ENCODE data around the gene HIVEP3.

HIVEP3 gene

DNA sequence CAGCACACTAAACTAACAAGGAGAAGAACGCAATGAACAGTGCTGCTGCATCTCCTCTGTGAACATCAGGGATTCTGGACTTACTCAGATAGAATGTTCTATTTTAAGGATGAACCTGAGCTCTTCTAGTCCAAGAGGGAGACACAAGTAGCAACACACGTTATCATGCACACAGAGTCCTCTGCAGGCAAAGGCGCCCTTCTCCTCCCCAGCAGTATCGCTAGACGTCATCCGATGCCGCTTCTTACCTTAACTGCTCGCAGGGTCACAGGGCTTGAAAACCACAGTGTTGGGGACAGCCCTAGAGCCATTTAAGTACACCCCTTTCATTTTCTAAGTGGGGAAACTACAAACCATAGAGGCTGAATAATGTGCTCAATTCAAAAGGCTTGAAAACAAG lies 74.5 kb downstream of the HIVEP3 start:
- H3K4me3 ChIP-seq (ENCODE audit: low read length), result no peak overlapping the region
- TF ChIP-seq, protein P1, sequence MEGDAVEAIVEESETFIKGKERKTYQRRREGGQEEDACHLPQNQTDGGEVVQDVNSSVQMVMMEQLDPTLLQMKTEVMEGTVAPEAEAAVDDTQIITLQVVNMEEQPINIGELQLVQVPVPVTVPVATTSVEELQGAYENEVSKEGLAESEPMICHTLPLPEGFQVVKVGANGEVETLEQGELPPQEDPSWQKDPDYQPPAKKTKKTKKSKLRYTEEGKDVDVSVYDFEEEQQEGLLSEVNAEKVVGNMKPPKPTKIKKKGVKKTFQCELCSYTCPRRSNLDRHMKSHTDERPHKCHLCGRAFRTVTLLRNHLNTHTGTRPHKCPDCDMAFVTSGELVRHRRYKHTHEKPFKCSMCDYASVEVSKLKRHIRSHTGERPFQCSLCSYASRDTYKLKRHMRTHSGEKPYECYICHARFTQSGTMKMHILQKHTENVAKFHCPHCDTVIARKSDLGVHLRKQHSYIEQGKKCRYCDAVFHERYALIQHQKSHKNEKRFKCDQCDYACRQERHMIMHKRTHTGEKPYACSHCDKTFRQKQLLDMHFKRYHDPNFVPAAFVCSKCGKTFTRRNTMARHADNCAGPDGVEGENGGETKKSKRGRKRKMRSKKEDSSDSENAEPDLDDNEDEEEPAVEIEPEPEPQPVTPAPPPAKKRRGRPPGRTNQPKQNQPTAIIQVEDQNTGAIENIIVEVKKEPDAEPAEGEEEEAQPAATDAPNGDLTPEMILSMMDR (conservative IDR thresholded peaks at IDR 0.05; ENCODE audit: low read length), result no peak
- no peak for DNase-seq (ENCODE audit: low read depth)

DNA sequence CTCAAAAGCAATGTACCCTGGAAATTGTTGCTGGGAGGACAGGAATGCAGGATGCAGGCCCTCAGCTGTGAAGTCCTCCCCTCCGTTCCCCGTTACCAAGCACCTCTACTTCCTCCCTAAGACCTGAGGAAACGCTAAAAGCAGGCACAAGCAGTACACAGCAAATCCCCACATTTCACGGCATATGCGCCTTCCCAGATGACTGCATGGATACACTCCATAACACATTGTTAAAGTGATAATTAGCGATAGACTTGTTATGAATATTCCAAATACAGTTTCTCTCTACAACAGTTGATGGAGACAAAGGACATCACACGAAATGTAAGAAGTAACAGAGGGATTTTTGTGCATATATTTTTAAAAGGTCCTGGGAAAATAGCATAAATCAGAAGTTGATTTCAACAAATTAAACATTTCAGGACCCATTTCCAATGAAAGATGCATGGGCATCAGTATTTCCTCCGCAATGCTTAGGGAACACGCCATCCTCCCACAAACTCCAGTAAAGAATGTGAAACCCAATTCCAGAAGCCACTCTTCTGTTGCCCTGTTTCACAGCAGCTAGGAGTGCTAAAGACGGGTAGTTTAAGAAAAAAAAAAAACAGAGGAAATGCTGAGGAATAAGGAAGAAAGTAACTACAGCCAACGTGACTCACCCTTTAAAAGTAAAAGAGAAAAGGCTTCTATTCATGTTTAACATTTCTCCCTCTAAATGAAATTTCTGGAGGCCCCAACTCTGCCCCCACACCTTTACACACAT lies 75.5 kb downstream of the HIVEP3 start:
- no peak overlapping the region for H3K4me3 ChIP-seq (ENCODE audit: low read length)
- DNase-seq (ENCODE audit: low read depth), result peak; percentile 70
- TF ChIP-seq, protein P1 (conservative IDR thresholded peaks at IDR 0.05; ENCODE audit: low read length), result no peak; the same call in 1 of the 2 replicates

DNA sequence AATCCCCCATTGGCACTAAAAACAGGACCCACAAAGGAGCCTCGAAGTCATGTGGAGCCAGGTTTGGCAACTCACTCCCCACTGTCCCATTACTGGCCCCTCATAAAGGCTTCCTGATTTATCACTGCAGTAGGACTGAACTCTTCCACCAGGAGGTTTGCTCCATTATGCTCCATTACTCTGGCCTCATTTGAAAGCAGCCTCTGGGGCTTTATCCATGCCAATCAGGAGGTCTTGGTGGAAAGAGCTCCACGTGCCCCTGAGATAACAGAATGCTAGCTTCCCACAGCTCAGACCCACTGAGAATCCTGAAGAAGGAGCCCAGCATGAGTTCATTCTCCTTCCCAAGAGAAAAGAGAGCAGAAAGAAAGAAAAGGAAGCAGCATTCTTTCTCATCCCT lies 76.4 kb downstream of the HIVEP3 start:
- TF ChIP-seq, protein P1 (conservative IDR thresholded peaks at IDR 0.05; ENCODE audit: low read length), result no peak
- H3K4me3 ChIP-seq (ENCODE audit: low read length), result no peak overlapping the region
- DNase-seq (ENCODE audit: low read depth), result no peak

GRCh38 chr1:41840592-41841246 lies 78.0 kb downstream of the HIVEP3 start:
- no peak for DNase-seq (ENCODE audit: low read depth)
- TF ChIP-seq, protein P1 (conservative IDR thresholded peaks at IDR 0.05; ENCODE audit: low read length), result no peak
- no peak overlapping the region for H3K4me3 ChIP-seq (ENCODE audit: low read length)

DNA sequence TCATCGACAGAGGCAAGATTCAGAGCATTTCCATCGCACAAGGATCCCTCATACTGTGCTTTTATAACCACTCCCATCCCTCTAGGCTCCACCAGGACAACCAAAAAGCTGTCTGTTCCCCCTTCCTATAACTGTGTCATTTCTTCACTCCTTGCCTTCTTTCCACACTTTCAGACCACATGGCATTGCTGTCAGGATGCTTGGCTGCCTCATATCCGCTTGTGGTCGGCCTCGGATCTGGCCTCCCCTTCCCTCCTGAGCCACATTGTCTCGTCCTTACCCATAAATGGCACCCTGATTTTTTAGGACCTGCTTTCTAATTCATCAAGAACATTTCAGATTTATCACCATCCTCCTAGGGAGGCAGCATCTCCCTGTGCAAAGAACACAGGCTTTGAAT lies 80.5 kb downstream of the HIVEP3 start:
- no peak for DNase-seq (ENCODE audit: low read depth)
- TF ChIP-seq, protein P1 (conservative IDR thresholded peaks at IDR 0.05; ENCODE audit: low read length), result no peak
- no peak overlapping the region for H3K4me3 ChIP-seq (ENCODE audit: low read length)

DNA sequence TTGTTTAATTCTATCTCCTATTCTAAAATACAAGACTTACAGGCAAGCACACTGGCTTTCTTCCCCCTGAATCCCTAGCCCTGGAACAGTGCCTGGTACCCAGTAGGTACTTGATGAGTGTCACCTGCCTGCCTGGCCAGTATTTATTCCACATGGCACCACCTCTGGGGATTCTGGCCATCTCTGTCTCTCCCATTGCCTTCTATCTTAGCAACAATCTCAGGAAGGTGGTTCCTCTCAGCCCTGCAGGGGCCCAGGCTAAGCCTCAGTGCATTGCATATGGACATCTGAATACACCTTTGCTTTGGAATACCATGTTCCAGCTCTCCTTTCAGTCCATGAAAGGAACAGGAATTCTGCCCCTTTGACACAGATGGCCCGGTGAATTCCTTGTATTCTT lies 81.0 kb downstream of the HIVEP3 start:
- DNase-seq (ENCODE audit: low read depth), result no peak
- no peak overlapping the region for H3K4me3 ChIP-seq (ENCODE audit: low read length)
- TF ChIP-seq, protein P1 (conservative IDR thresholded peaks at IDR 0.05; ENCODE audit: low read length), result no peak

DNA sequence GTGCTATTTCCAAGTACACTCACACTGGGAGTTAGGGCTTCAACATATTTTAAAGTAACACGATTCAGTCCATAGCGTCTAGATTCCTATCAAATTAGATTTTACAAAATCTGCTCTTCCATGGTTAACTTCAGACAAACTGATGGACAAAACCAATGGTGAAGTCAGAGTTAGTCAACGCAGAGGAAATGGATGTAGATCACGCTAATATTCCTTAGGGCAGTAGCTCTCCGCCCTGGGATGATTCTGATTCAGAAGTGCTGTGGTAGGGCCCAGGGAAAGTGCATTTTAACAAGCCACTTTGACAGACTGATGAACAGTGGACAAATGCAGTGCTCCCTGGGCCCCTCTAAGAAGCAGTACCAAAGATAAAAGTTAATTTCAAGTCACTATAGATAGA lies 83.2 kb downstream of the HIVEP3 start:
- TF ChIP-seq, protein P1 (conservative IDR thresholded peaks at IDR 0.05; ENCODE audit: low read length), result no peak
- DNase-seq (ENCODE audit: low read depth), result no peak
- H3K4me3 ChIP-seq (ENCODE audit: low read length), result no peak overlapping the region

Measured in AG10803 (cell line).